CD4-positive, alpha-beta T cell (primary cell): Measurements from ENCODE around the gene ODC1. TPM values are rescaled to one million over a fixed set of nuclear protein-coding genes. Genes with fewer than 3 reads are reported as not detected.

Experiments
- ATAC-seq: fragments of 200-7000 bp; cut with Tn5 transposase; one replicate; pipeline ENCODE4 v1.10.0; 2022; ENCODE audit warnings: mild to moderate bottlenecking; ENCODE audit not compliant: poor library complexity
- CTCF ChIA-PET: fragments of 350-600 bp; sonication (Branson Sonifier 250); formaldehyde crosslinking; loops from one replicate; lab custom pipeline; 2021; ENCODE audit warnings: antibody characterized with exemption, inconsistent platforms; lab: Charles Lee
- POLR2A ChIA-PET: fragments of 350-600 bp; sonication (Branson Sonifier 250); formaldehyde crosslinking; loops from one replicate; lab custom pipeline; 2021; ENCODE audit warnings: antibody characterized with exemption, inconsistent platforms; lab: Charles Lee
- DNase-seq, 14 experiments: peaks; one replicate each; pipeline ENCODE4 v3.0.0-alpha.2; 2013 to 2020; ENCODE audit warnings: mixed read lengths in 2 of 14
- H3K27ac ChIP-seq, 2 donors: one replicate each; pipeline versions ENCODE4 v1.5.1 to v1.7.0; 2013; ENCODE audit warnings: low read length in 2 of 2, low read depth in 1 of 2, mild to moderate bottlenecking in 1 of 2
- H3K27me3 ChIP-seq, 2 experiments: 1 replicate in 1 of 2; 2 replicates in 1 of 2; pipeline versions ENCODE4 v1.6.1 to v1.7.0; 2013; ENCODE audit warnings: low read length in 2 of 2, control low read depth in 1 of 2, mild to moderate bottlenecking in 1 of 2, moderate library complexity in 1 of 2; ENCODE audit not compliant: insufficient read depth in 2 of 2, control insufficient read depth in 1 of 2
- H3K36me3 ChIP-seq: one replicate; pipeline ENCODE4 v1.6.1; 2013; ENCODE audit warnings: low read length, control low read depth; ENCODE audit not compliant: insufficient read depth
- H3K4me1 ChIP-seq: one replicate; pipeline ENCODE4 v1.6.1; 2013; ENCODE audit warnings: low read length, control low read depth; ENCODE audit not compliant: insufficient read depth
- H3K4me3 ChIP-seq: one replicate; pipeline ENCODE4 v1.5.1; 2013; ENCODE audit warnings: mild to moderate bottlenecking, low read length, moderate library complexity
- H3K9me3 ChIP-seq, 2 experiments: 1 replicate in 1 of 2; 2 replicates in 1 of 2; pipeline versions ENCODE4 v1.6.1 to v1.7.0; 2013; ENCODE audit warnings: low read length in 2 of 2, mild to moderate bottlenecking in 2 of 2, control low read depth in 1 of 2, moderate library complexity in 1 of 2; ENCODE audit not compliant: control insufficient read depth in 1 of 2, insufficient read depth in 1 of 2
- H3K27ac Mint-ChIP-seq: one replicate; pipeline ENCODE4 v1.8.0; 2020; ENCODE audit warnings: mixed read lengths
- H3K27me3 Mint-ChIP-seq: one replicate; pipeline ENCODE4 v1.8.0; 2021; ENCODE audit warnings: mixed read lengths
- H3K36me3 Mint-ChIP-seq: one replicate; pipeline ENCODE4 v1.8.0; 2021; ENCODE audit warnings: low read depth, mixed read lengths
- H3K4me1 Mint-ChIP-seq: one replicate; pipeline ENCODE4 v1.8.0; 2021; ENCODE audit warnings: low read depth, mixed read lengths
- H3K4me3 Mint-ChIP-seq: one replicate; pipeline ENCODE4 v1.8.0; 2020; ENCODE audit warnings: mild to moderate bottlenecking, mixed read lengths
- H3K9me3 Mint-ChIP-seq: one replicate; pipeline ENCODE4 v1.8.0; 2020; ENCODE audit warnings: mixed read lengths
- intact Hi-C, 2 experiments: fragments of 100-400 bp; cut with DNase I in 1 of 2; cut with micrococcal nuclease in 1 of 2; formaldehyde crosslinking; loops; one replicate each; pipeline versions ENCODE4 v1.15.1 to v1.9.0; 2023 to 2025; cut with DNase I, micrococcal nuclease
- total RNA-seq, 174 experiments: library from RNA in 2 of 174; stranded (reverse) in 2 of 174; gene quantifications; one replicate each; pipeline ENCODE4 v1.2.3 and lab custom pipeline; 2021 to 2026
- TF ChIP-seq, protein P1 (sequence below): fragments of 200-600 bp; IDR thresholded peaks from one replicate; pipeline ENCODE4 v1.8.0; 2022; ENCODE audit warnings: antibody characterized with exemption, mild to moderate bottlenecking

Gene ODC1
- total RNA-seq, 2 experiments from 2014 or later: 162 to 164 TPM

DNA sequence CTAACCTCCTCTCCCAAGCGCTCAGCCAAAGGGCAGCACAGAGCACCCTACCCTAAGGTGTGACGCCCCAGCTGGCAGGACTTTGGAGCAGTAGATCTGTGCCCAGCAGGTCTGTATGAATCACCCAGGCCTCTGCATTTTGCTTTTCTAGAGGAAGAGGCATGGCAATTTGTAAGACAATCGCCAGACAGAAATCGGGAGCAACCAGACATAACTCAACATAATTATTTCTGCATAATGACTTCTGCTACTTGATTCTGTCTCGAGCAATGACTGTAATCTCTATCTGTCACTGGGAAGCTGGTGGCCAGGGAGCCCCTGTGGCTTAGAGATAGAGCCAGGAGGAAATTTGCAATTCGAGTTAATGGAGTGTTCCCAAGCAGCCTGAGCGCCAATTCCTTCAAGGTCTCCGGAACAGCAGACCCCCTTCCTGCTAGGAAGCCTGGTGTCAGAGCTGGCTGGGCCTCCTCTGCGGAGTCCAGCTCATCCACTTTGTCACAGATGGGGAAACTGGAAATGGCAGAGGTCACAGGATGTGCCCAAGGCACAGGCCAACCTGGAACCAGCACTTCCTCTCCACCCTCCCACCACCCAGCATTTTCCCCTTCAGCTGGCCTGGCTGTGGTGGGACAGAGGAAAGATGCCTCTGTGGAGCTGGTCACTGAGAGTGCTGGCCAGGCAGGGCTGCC lies 55.0 kb downstream of the ODC1 start:
- H3K36me3 ChIP-seq: peaks cover 16% of the 10 kb centered on the region
- peak overlapping the region in 1 of 2 donors; percentile 19 for H3K27ac ChIP-seq
- no peaks in the 10 kb centered on the region for H3K9me3 ChIP-seq
- peaks cover 39% of the 10 kb centered on the region for H3K4me1 ChIP-seq
- Mint-ChIP-seq H3K36me3 (peaks cover 15% of the 10 kb centered on the region), H3K27ac (peak overlapping the region; percentile 62), H3K4me3 (no peak overlapping the region), H3K27me3 (no peaks in the 10 kb centered on the region), H3K4me1 (peaks cover 69% of the 10 kb centered on the region), H3K9me3 (no peaks in the 10 kb centered on the region)
- ATAC-seq: no peak
- no peak for DNase-seq
- TF ChIP-seq, protein P1, sequence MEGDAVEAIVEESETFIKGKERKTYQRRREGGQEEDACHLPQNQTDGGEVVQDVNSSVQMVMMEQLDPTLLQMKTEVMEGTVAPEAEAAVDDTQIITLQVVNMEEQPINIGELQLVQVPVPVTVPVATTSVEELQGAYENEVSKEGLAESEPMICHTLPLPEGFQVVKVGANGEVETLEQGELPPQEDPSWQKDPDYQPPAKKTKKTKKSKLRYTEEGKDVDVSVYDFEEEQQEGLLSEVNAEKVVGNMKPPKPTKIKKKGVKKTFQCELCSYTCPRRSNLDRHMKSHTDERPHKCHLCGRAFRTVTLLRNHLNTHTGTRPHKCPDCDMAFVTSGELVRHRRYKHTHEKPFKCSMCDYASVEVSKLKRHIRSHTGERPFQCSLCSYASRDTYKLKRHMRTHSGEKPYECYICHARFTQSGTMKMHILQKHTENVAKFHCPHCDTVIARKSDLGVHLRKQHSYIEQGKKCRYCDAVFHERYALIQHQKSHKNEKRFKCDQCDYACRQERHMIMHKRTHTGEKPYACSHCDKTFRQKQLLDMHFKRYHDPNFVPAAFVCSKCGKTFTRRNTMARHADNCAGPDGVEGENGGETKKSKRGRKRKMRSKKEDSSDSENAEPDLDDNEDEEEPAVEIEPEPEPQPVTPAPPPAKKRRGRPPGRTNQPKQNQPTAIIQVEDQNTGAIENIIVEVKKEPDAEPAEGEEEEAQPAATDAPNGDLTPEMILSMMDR: no peak
- no peaks in the 10 kb centered on the region for H3K27me3 ChIP-seq
- ChIA-PET POLR2A (no interaction called here), CTCF (no interaction called here)
- intact Hi-C loops: no loop called here
- H3K4me3 ChIP-seq: no peak overlapping the region

DNA sequence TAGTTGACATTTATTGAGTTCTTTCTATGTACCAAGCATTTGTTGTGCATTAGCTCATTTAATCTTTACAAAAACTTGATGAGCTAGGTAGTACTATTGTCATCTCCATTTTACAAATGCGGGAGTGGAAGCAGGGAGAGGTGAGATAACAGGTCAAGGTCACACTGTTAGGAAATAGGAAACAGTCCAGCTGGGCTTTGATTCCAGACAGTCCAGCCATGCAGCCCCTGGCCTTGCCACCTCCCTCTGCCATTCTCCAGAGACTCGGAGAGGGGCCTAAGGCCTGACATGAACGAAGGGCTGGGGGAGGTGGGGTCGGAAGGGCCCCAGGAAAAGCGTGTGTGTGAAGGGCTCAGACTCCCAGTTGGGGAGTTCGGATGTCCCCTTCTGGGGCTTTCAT lies 55.6 kb downstream of the ODC1 start:
- H3K27ac Mint-ChIP-seq: peak overlapping the region; percentile 62
- TF ChIP-seq, protein P1: no peak
- Histone ChIP-seq H3K4me1 (peaks cover 44% of the 10 kb centered on the region), H3K9me3 (no peaks in the 10 kb centered on the region), H3K27ac (peak overlapping the region in 1 of 2 donors; percentile 3), H3K27me3 (no peaks in the 10 kb centered on the region), H3K4me3 (no peak overlapping the region), H3K36me3 (peaks cover 14% of the 10 kb centered on the region)
- DNase-seq: no peak
- POLR2A ChIA-PET: no interaction called here
- intact Hi-C loops: no loop called here
- peaks cover 11% of the 10 kb centered on the region for H3K36me3 Mint-ChIP-seq
- peaks cover 69% of the 10 kb centered on the region for H3K4me1 Mint-ChIP-seq
- H3K27me3 Mint-ChIP-seq: no peaks in the 10 kb centered on the region
- no peak for ATAC-seq
- H3K9me3 Mint-ChIP-seq: no peaks in the 10 kb centered on the region
- H3K4me3 Mint-ChIP-seq: no peak overlapping the region
- CTCF ChIA-PET: no interaction called here

DNA sequence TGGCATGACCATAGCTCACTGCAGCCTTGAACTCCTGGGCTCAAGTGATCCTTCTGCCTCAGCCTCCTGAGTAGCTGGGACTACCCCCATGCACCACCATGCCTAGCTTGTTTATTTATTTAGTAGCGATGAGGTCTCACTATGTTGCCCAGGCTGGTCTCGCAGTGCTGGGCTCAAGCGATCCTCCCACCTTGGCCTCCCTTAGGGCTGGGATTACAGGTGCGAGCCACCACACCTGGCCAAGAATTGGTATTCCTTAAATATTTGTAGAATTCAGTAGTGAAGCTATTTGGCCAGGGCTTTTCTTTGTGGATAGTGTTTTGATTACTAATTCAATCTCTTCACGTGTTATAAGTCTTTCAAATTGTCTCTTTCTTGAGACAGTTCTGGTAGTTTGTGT lies 56.0 kb downstream of the ODC1 start:
- ATAC-seq (no peak), DNase-seq (no peak)
- Mint-ChIP-seq H3K4me3 (no peak overlapping the region), H3K4me1 (peaks cover 73% of the 10 kb centered on the region), H3K9me3 (no peaks in the 10 kb centered on the region), H3K27ac (peak overlapping the region; percentile 62), H3K36me3 (peaks cover 11% of the 10 kb centered on the region), H3K27me3 (no peaks in the 10 kb centered on the region)
- H3K9me3 ChIP-seq: no peaks in the 10 kb centered on the region
- intact Hi-C loops: no loop called here
- peaks cover 46% of the 10 kb centered on the region for H3K4me1 ChIP-seq
- no peaks in the 10 kb centered on the region for H3K27me3 ChIP-seq
- ChIA-PET POLR2A (no interaction called here), CTCF (interaction anchor here (1.2 kb wide), 1 partner anchor 17 kb away, joined by 5 read pairs; no protein-coding TSS in a partner anchor)
- TF ChIP-seq, protein P1: no peak
- H3K36me3 ChIP-seq: peaks cover 17% of the 10 kb centered on the region
- H3K27ac ChIP-seq: peak overlapping the region in 1 of 2 donors; percentile 3
- H3K4me3 ChIP-seq: no peak overlapping the region
